ENCODE results near the gene ZNF23. TPM values are rescaled to one million over a fixed set of nuclear protein-coding genes. Genes with fewer than 3 reads are reported as not detected.

Gene ZNF23
- total RNA-seq, 3 donors from 2014 or later (not counting 1 experiment from before 2014, with no cell fraction given), result 7.2 to 8.9 (median 7.8) TPM

GRCh38 chr16:71428883-71429282, 33.2 kb downstream of the ZNF23 start:
- no peaks in the 10 kb centered on the region for H3K36me3 Mint-ChIP-seq
- H3K27me3 Mint-ChIP-seq (ENCODE audit: low read depth in 2 of 2), result peaks cover 29 to 36% of the 10 kb centered on the region in 2 donors
- no peak for DNase-seq
- H3K27ac ChIP-seq (ENCODE audit: low read length), result no peak overlapping the region
- TF ChIP-seq CTCF (IDR thresholded peaks at IDR 0.05), result no peak
- no peaks in the 10 kb centered on the region for H3K9me3 ChIP-seq (ENCODE audit: control insufficient read depth, insufficient read depth, low read length)
- H3K4me3 Mint-ChIP-seq, result no peak overlapping the region
- no peak overlapping the region for H3K4me3 ChIP-seq (ENCODE audit: low read length)
- H3K4me1 Mint-ChIP-seq, result no peaks in the 10 kb centered on the region
- intact Hi-C loops (cut with micrococcal nuclease), result no loop called here
- H3K36me3 ChIP-seq (ENCODE audit: control insufficient read depth, insufficient read depth, low read length), result no peaks in the 10 kb centered on the region
- no peaks in the 10 kb centered on the region for H3K27me3 ChIP-seq (ENCODE audit: control insufficient read depth, insufficient read depth, low read length)
- H3K9me3 Mint-ChIP-seq, result no peaks in the 10 kb centered on the region
- WGBS (ENCODE audit: insufficient coverage), result 96% methylated on average over 2 of the region's 2 CpGs
- H3K4me1 ChIP-seq (ENCODE audit: control insufficient read depth, insufficient read depth, low read length), result no peaks in the 10 kb centered on the region
- ATAC-seq, result no peak
- H3K27ac Mint-ChIP-seq, result no peak overlapping the region

DNA sequence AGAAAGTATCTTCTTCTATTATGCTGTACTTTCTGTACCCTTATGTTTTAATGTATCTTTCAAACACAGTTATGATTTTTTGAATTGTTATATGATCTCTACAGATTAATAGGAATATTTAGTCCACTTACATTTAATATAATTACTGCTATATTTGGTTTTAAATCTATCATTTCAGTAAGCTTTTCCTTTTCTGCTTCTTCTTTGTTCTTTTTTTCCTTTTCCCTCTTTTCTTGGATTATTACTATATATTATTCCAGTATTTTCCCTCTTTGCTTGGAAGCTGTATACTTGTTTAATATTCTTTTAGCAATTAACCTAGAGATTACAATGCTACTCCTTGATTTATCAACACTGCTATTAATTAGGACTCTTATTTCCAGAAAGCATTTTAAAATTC, 33.7 kb downstream of the ZNF23 start:
- H3K36me3 ChIP-seq (ENCODE audit: control insufficient read depth, insufficient read depth, low read length), result no peaks in the 10 kb centered on the region
- Mint-ChIP-seq H3K36me3 (no peaks in the 10 kb centered on the region), H3K27ac (no peak overlapping the region), H3K9me3 (no peaks in the 10 kb centered on the region), H3K27me3 (ENCODE audit: low read depth in 2 of 2) (peaks cover 30 to 39% of the 10 kb centered on the region in 2 donors), H3K4me3 (no peak overlapping the region), H3K4me1 (no peaks in the 10 kb centered on the region)
- no peak overlapping the region for H3K4me3 ChIP-seq (ENCODE audit: low read length)
- H3K9me3 ChIP-seq (ENCODE audit: control insufficient read depth, insufficient read depth, low read length), result no peaks in the 10 kb centered on the region
- no peaks in the 10 kb centered on the region for H3K27me3 ChIP-seq (ENCODE audit: control insufficient read depth, insufficient read depth, low read length)
- no peak for TF ChIP-seq CTCF (IDR thresholded peaks at IDR 0.05)
- no peak overlapping the region for H3K27ac ChIP-seq (ENCODE audit: low read length)
- no peak for DNase-seq
- intact Hi-C loops (cut with micrococcal nuclease), result no loop called here
- H3K4me1 ChIP-seq (ENCODE audit: control insufficient read depth, insufficient read depth, low read length), result no peaks in the 10 kb centered on the region
- ATAC-seq, result no peak

DNA sequence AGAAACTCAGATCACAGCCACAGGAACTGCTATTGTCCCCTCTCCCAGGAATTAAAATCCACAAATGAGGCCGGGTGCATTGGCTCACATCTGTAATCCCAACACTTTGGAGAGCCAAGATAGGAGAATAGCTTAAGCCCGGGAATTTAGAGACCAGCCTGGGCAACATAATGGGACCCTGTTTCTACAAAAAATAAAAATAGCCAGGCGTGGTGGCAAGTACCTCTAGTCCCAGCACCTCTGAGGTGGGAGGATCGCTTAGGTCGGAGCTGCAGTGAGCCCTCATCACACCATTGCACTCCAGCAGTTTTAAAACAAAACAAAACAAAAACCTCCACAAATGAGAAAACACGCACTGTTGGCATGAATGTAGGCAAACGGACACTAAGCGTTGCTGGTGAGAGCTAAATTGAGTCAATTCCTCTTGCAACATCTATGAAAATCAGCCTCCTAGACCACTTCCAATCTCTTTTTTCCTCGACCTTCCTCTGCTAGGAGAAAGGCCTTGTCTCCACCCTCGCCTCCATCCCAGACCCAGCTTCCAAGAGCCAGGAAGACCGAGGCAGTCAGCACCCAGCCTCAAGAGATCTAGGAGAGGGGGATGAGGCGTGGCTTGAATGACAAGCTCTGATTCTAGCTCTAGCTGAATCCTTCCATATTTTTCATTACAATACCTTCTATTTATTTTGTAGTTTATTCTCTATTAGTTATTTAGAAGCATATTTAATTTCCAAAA, 35.0 kb downstream of the ZNF23 start:
- H3K9me3 ChIP-seq (ENCODE audit: control insufficient read depth, insufficient read depth, low read length), result no peaks in the 10 kb centered on the region
- no peak for ATAC-seq
- H3K4me1 ChIP-seq (ENCODE audit: control insufficient read depth, insufficient read depth, low read length), result no peaks in the 10 kb centered on the region
- Mint-ChIP-seq H3K27me3 (ENCODE audit: low read depth in 2 of 2) (peaks cover 30 to 39% of the 10 kb centered on the region in 2 donors), H3K27ac (no peak overlapping the region), H3K4me3 (no peak overlapping the region), H3K9me3 (no peaks in the 10 kb centered on the region), H3K4me1 (no peaks in the 10 kb centered on the region), H3K36me3 (no peaks in the 10 kb centered on the region)
- intact Hi-C loops (cut with micrococcal nuclease), result no loop called here
- no peak for DNase-seq
- no peak for TF ChIP-seq CTCF (IDR thresholded peaks at IDR 0.05)
- H3K27me3 ChIP-seq (ENCODE audit: control insufficient read depth, insufficient read depth, low read length), result no peaks in the 10 kb centered on the region
- H3K27ac ChIP-seq (ENCODE audit: low read length), result no peak overlapping the region
- WGBS (ENCODE audit: insufficient coverage), result 62% methylated on average over 9 of the region's 12 CpGs
- no peaks in the 10 kb centered on the region for H3K36me3 ChIP-seq (ENCODE audit: control insufficient read depth, insufficient read depth, low read length)
- H3K4me3 ChIP-seq (ENCODE audit: low read length), result no peak overlapping the region
